RWPE2 (cell line): ENCODE data around the gene CDK15.

ENCODE experiments used
- ATAC-seq: fragments of 200-7000 bp; cut with Tn5 transposase; 3 replicates; pipeline ENCODE4 v1.9.1; 2021; ENCODE audit warnings: low read depth
- DNase-seq: peaks from one replicate; pipeline ENCODE4 v3.0.0-alpha.2; 2020; ENCODE audit warnings: low spot score
- H3K27ac ChIP-seq: fragments of 450-650 bp; 2 replicates; pipeline ENCODE4 v1.5.1; 2017; ENCODE audit warnings: mild to moderate bottlenecking; ENCODE audit not compliant: poor library complexity, severe bottlenecking
- H3K27me3 ChIP-seq: fragments of 250-450 bp; sonication (Bioruptor Pico); 2 replicates; pipeline ENCODE4 v1.5.1; 2021; ENCODE audit warnings: mild to moderate bottlenecking, moderate library complexity; ENCODE audit not compliant: insufficient read depth, poor library complexity, severe bottlenecking
- H3K36me3 ChIP-seq: fragments of 250-450 bp; sonication (Bioruptor Pico); 2 replicates; pipeline ENCODE4 v1.5.1; 2020; ENCODE audit warnings: low read depth, mild to moderate bottlenecking, moderate library complexity
- H3K4me1 ChIP-seq: fragments of 250-450 bp; sonication (Bioruptor Pico); 2 replicates; pipeline ENCODE4 v1.5.1; 2021; ENCODE audit warnings: mild to moderate bottlenecking, moderate library complexity; ENCODE audit not compliant: insufficient read depth, poor library complexity, severe bottlenecking
- H3K4me3 ChIP-seq: fragments of 250-450 bp; sonication (Bioruptor Pico); 2 replicates; pipeline ENCODE4 v1.5.1; 2021; ENCODE audit warnings: mild to moderate bottlenecking, moderate library complexity; ENCODE audit not compliant: severe bottlenecking
- H3K9me3 ChIP-seq: fragments of 250-450 bp; sonication (Bioruptor Pico); 2 replicates; pipeline ENCODE4 v1.5.1; 2021; ENCODE audit warnings: mild to moderate bottlenecking, moderate library complexity; ENCODE audit not compliant: severe bottlenecking
- CTCF ChIP-seq: fragments of 450-650 bp; IDR thresholded peaks from one replicate; pipeline ENCODE4 v1.5.1; 2017; ENCODE audit warnings: mild to moderate bottlenecking, moderate library complexity; ENCODE audit not compliant: poor library complexity, severe bottlenecking

Gene CDK15

DNA sequence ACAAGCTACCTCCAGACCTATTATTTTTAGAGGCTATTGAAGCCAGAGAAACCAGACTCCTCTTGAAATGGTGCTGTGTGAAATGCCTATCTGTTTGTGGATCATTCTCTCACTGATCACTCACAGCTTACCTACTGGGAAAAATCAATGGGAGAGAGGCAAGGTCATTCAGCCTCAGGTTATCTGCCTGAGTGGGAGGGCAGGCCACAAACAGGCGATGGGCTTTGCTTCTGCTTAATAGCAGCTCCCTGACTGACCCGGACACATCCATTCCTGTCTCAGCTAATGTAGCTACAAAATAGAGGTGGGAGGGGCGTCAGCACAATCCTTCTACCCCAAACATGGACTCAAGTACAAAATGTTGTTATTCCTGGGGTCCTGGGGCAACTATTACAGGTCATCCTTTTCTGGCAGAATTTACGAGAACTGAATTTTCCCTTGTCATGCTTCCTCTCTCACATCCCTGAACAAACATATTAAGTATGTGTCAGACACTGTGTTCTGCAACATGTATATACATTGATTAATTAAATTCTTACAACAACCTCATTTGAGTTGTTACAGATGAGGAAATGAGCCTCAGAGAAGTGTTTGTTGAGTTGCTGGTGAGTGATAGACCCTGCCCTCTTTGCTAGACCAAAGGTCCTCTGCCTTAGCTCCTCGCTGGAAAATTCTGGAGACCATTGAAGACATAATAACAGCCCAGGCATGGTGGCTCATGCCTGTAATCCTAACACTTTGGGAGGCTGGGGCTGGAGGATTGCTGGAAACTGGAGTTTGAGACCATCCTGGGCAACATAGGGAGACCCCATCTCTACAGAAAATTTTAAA is 60.5 kb downstream of the CDK15 start:
- Histone ChIP-seq H3K27ac (no peak overlapping the region), H3K4me1 (no peaks in the 10 kb centered on the region), H3K36me3 (no peaks in the 10 kb centered on the region), H3K9me3 (no peaks in the 10 kb centered on the region), H3K27me3 (no peaks in the 10 kb centered on the region), H3K4me3 (no peak overlapping the region)
- DNase-seq (no peak), ATAC-seq (no peak)
- TF ChIP-seq CTCF, result no peak

DNA sequence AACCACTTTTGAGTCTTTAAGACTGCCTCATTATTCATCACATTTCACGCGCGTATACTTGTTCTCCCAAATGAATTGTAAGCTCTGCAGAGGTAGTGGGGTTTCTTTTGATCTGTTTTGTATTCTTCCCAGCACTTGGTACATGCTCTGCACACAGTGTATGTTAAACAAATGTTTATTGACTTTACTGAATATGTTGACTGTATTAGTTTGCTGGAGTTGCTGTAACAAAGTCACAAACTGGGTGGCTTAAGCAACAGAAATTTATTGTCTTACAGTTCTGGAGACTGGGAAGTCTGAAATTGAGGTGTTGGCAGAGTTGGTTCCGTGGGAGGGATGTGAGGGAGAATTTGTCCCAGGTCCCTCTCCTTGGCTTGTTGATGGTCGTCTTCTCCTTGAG is 65.1 kb downstream of the CDK15 start:
- H3K4me3 ChIP-seq, result no peak overlapping the region
- DNase-seq (no peak), ATAC-seq (no peak)
- H3K9me3 ChIP-seq, result no peaks in the 10 kb centered on the region
- no peaks in the 10 kb centered on the region for H3K27me3 ChIP-seq
- no peaks in the 10 kb centered on the region for H3K4me1 ChIP-seq
- H3K36me3 ChIP-seq, result no peaks in the 10 kb centered on the region
- no peak for TF ChIP-seq CTCF
- no peak overlapping the region for H3K27ac ChIP-seq

- Histone ChIP-seq H3K36me3 (no peaks in the 10 kb centered on the region), H3K4me3 (no peak overlapping the region), H3K27ac (no peak overlapping the region), H3K27me3 (no peaks in the 10 kb centered on the region), H3K4me1 (no peaks in the 10 kb centered on the region), H3K9me3 (no peaks in the 10 kb centered on the region)
- no peak for TF ChIP-seq CTCF
- DNase-seq (no peak), ATAC-seq (no peak)
These were observed 66.3 kb downstream of the CDK15 start for GRCh38 chr2:201872591-201872990.

GRCh38 chr2:201879996-201880395 is 73.7 kb downstream of the CDK15 start:
- Histone ChIP-seq H3K27ac (no peak overlapping the region), H3K9me3 (no peaks in the 10 kb centered on the region), H3K4me1 (no peaks in the 10 kb centered on the region), H3K27me3 (peaks cover 18% of the 10 kb centered on the region), H3K4me3 (no peak overlapping the region), H3K36me3 (no peaks in the 10 kb centered on the region)
- no peak for TF ChIP-seq CTCF
- DNase-seq (no peak), ATAC-seq (no peak)

GRCh38 chr2:201880579-201880978 is 74.2 kb downstream of the CDK15 start:
- TF ChIP-seq CTCF, result no peak
- no peak overlapping the region for H3K4me3 ChIP-seq
- no peaks in the 10 kb centered on the region for H3K4me1 ChIP-seq
- no peaks in the 10 kb centered on the region for H3K9me3 ChIP-seq
- peaks cover 20% of the 10 kb centered on the region for H3K27me3 ChIP-seq
- no peaks in the 10 kb centered on the region for H3K36me3 ChIP-seq
- DNase-seq (no peak), ATAC-seq (no peak)
- H3K27ac ChIP-seq, result no peak overlapping the region
